Mucosa of descending colon (tissue), 3 donors: ENCODE results near the gene DTNA. TPM values are rescaled to one million over a fixed set of nuclear protein-coding genes. Genes with fewer than 3 reads are reported as not detected.

Source experiments
- ATAC-seq: fragments of 200-7000 bp; cut with Tn5 transposase; one replicate; pipeline ENCODE4 v1.9.1; 2020; ENCODE audit warnings: mild to moderate bottlenecking, moderate library complexity
- DNase-seq, 3 donors: peaks; one replicate each; pipeline ENCODE4 v3.0.0-alpha.2; 2020
- H3K36me3 ChIP-seq: fragments of 200-600 bp; one replicate; pipeline ENCODE4 v1.8.0; 2021; ENCODE audit warnings: low read depth, mild to moderate bottlenecking
- H3K4me1 ChIP-seq: fragments of 200-600 bp; one replicate; pipeline ENCODE4 v1.8.0; 2021; ENCODE audit warnings: low read depth, mild to moderate bottlenecking
- H3K4me3 ChIP-seq: fragments of 200-600 bp; one replicate; pipeline ENCODE4 v1.8.0; 2021; ENCODE audit warnings: mild to moderate bottlenecking
- H3K9me3 ChIP-seq: fragments of 200-600 bp; one replicate; pipeline ENCODE4 v1.8.0; 2021; ENCODE audit warnings: mild to moderate bottlenecking
- CTCF ChIP-seq: fragments of 200-600 bp; IDR thresholded peaks from one replicate; pipeline ENCODE4 v1.8.0; 2022; ENCODE audit warnings: antibody characterized with exemption, mild to moderate bottlenecking
- intact Hi-C, 2 donors: fragments of 100-400 bp; cut with DNase I in 1 of 2; cut with micrococcal nuclease in 1 of 2; formaldehyde crosslinking; loops; one replicate each; pipeline versions ENCODE4 v1.11.0 to v1.11.1; 2022; cut with DNase I, micrococcal nuclease
- total RNA-seq, 3 donors: library from RNA; stranded (reverse); fragmentation: NEBNext Ultra II Directional in 2 of 3; extraction: Animal tissue kit (Norgen Biotek cat#: 25700) in 2 of 3; gene quantifications; one replicate each; pipeline versions ENCODE4 v1.2.1 to v1.2.4, GENCODE V29; 2021 to 2023
- donor health status: DM: no; HTN: no; CAD: no; lungs with moderate emphysema.
- donor health status: DM: no; HTN: no; CAD: no.
- donor health status: DM: no; HTN: yes; CAD: no.

DTNA gene
- total RNA-seq, 3 donors from 2014 or later, result 2.8 to 23.5 (median 7.4) TPM

- H3K4me3 ChIP-seq, result no peak overlapping the region
- intact Hi-C loops, result no loop called here
- TF ChIP-seq CTCF, result no peak
- no peak for ATAC-seq
- DNase-seq, result no peak
- no peaks in the 10 kb centered on the region for H3K36me3 ChIP-seq
- no peaks in the 10 kb centered on the region for H3K4me1 ChIP-seq
- no peaks in the 10 kb centered on the region for H3K9me3 ChIP-seq
Observed at GRCh38 chr18:34933909-34934661, 224.0 kb downstream of the DTNA start.

GRCh38 chr18:34936772-34937171, 226.7 kb downstream of the DTNA start:
- Histone ChIP-seq H3K4me3 (no peak overlapping the region), H3K4me1 (no peaks in the 10 kb centered on the region), H3K9me3 (no peaks in the 10 kb centered on the region), H3K36me3 (no peaks in the 10 kb centered on the region)
- no peak for TF ChIP-seq CTCF
- intact Hi-C loops, result no loop called here
- DNase-seq (no peak), ATAC-seq (no peak)

- intact Hi-C loops, result no loop called here
- DNase-seq (no peak), ATAC-seq (no peak)
- no peaks in the 10 kb centered on the region for H3K9me3 ChIP-seq
- H3K4me1 ChIP-seq, result no peaks in the 10 kb centered on the region
- H3K36me3 ChIP-seq, result no peaks in the 10 kb centered on the region
- no peak for TF ChIP-seq CTCF
- H3K4me3 ChIP-seq, result no peak overlapping the region
Observed at GRCh38 chr18:34938090-34938489, 228.0 kb downstream of the DTNA start.
